ENCODE data around the gene OBP2B. TPM values are rescaled to one million over a fixed set of nuclear protein-coding genes. Genes with fewer than 3 reads are reported as not detected.
A peak's percentile ranks its signal among the peaks of the same experiment; 100 is the strongest.

OBP2B gene
- polyA plus RNA-seq, 2 of the 4 experiments (the other 2 are of a cell fraction): not detected

DNA sequence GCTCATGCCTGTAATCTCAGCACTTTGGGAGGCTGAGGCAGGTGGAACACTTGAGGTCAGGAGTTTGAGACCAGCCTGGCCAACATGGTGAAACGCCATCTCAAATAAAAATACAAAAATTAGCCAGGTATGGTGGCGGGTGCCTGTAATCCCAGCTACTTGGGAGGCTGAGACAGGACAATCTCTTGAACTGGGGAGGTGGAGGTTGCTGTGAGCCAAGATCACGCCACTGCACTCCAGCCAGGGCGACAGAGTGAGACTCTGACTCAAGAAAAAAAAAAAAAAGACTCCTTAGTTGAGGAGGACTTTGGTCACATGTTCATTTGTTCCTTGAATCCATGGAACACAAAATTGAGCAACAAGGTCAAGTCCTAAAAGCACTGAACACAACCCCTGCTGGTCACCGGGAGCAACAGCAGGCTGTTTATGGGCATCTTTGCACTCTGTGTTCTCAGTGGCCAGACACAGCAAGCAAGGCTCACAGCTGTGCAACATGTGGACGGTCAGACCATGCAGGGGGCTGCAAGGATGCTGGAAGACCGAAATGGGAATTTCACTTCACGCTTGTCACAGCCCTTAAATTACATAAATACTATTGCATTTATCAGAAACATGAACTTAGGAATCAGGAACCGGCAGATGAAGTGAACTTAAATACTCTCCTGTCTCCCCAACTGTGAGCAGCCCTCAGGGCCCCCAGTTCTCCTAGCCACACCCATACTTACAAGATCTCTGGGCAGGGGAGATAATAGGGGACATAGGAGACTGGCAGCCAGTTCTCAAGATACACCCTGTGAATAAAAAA is 48.1 kb downstream of the OBP2B start:
- ChIA-PET POLR2A (no interaction called here), CTCF (interaction anchor here (0.6 to 39.2 kb wide), 11 partner anchors 8 to 465 kb away, joined by 3 to 1284 read pairs (median 5); partner anchors contain the start of gene RALGDS)
- no peak for FAIRE-seq
- peak; percentile 83 to 94 for DNase-seq (ENCODE audit: low read depth in 1 of 2, low spot score in 1 of 2)
- Histone ChIP-seq H3K4me2 (no peak overlapping the region), H3K9me3 (no peaks in the 10 kb centered on the region), H3K4me3 (no peak overlapping the region), H3K27ac (no peak overlapping the region), H3K4me1 (peaks cover 21% of the 10 kb centered on the region)
- TF ChIP-seq ESRRA (IDR thresholded peaks at IDR 0.05; ENCODE audit: borderline replicate concordance, low read length) (peak; percentile 26; the same call in 1 of the 2 replicates), HOXA7 (CRISPR knock-in tag; IDR thresholded peaks at IDR 0.05) (no peak), EP300 (IDR thresholded peaks at IDR 0.05) (no peak), USF2 (IDR thresholded peaks at IDR 0.05) (peak; percentile 75), CBX8 (IDR thresholded peaks at IDR 0.05) (no peak), CEBPB (IDR thresholded peaks at IDR 0.05) (peak; percentile 39 to 86; a peak in 3 of 4 replicates), NR3C1 (IDR thresholded peaks at IDR 0.05) (no peak), RAD21 (conservative IDR thresholded peaks at IDR 0.05 in 1 of 2, IDR thresholded peaks at IDR 0.05 in 1 of 2) (peak in 1 of 2 experiments; percentile 33; a peak in 1 of 5 replicates), SMC3 (IDR thresholded peaks at IDR 0.05) (0 out of 3 replicates have a peak, but pooled peaks have one; percentile 12)
- TF ChIP-seq, protein P1, sequence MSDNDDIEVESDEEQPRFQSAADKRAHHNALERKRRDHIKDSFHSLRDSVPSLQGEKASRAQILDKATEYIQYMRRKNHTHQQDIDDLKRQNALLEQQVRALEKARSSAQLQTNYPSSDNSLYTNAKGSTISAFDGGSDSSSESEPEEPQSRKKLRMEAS (IDR thresholded peaks at IDR 0.05): peak; percentile 26; the same call in 1 of the 2 replicates
- TF ChIP-seq, protein P2, sequence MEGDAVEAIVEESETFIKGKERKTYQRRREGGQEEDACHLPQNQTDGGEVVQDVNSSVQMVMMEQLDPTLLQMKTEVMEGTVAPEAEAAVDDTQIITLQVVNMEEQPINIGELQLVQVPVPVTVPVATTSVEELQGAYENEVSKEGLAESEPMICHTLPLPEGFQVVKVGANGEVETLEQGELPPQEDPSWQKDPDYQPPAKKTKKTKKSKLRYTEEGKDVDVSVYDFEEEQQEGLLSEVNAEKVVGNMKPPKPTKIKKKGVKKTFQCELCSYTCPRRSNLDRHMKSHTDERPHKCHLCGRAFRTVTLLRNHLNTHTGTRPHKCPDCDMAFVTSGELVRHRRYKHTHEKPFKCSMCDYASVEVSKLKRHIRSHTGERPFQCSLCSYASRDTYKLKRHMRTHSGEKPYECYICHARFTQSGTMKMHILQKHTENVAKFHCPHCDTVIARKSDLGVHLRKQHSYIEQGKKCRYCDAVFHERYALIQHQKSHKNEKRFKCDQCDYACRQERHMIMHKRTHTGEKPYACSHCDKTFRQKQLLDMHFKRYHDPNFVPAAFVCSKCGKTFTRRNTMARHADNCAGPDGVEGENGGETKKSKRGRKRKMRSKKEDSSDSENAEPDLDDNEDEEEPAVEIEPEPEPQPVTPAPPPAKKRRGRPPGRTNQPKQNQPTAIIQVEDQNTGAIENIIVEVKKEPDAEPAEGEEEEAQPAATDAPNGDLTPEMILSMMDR (IDR thresholded peaks at IDR 0.05): peak; percentile 47
- WGBS (ENCODE audit: missing lambda C conversion rate): 38% methylated on average over 9 of the region's 9 CpGs
- ATAC-seq: peak; percentile 81 to 84

GRCh38 chr9:133158695-133159094 is 50.4 kb downstream of the OBP2B start:
- TF ChIP-seq ESRRA (IDR thresholded peaks at IDR 0.05; ENCODE audit: borderline replicate concordance, low read length) (no peak), CEBPB (IDR thresholded peaks at IDR 0.05) (no peak), MAZ (IDR thresholded peaks at IDR 0.05; ENCODE audit: borderline replicate concordance, low read depth, low read length) (no peak), TP53 (CRISPR knock-in tag; IDR thresholded peaks at IDR 0.05) (no peak), CBX8 (IDR thresholded peaks at IDR 0.05) (no peak), POLR2A (IDR thresholded peaks at IDR 0.05; ENCODE audit: low read length) (no peak), RARB (CRISPR knock-in tag; IDR thresholded peaks at IDR 0.05) (no peak), NR3C1 (IDR thresholded peaks at IDR 0.05) (no peak), EHMT2 (IDR thresholded peaks at IDR 0.05; ENCODE audit: low read depth) (no peak)
- TF ChIP-seq, protein P2 (IDR thresholded peaks at IDR 0.05): no peak
- POLR2A ChIA-PET: interaction anchor here (1.1 kb wide), 1 partner anchor 9 kb away, joined by 7 read pairs; no protein-coding TSS in a partner anchor
- ATAC-seq (no peak), DNase-seq (ENCODE audit: low read depth in 1 of 2, low spot score in 1 of 2) (no peak), FAIRE-seq (no peak)
- Histone ChIP-seq H3K4me2 (no peak overlapping the region), H3K9me3 (no peaks in the 10 kb centered on the region), H3K27ac (no peak overlapping the region), H3K4me1 (no peaks in the 10 kb centered on the region), H3K4me3 (no peak overlapping the region)
- CTCF ChIA-PET: interaction anchor here (1.0 to 39.2 kb wide), 8 partner anchors 8 to 50 kb away, joined by 3 to 1284 read pairs (median 6); partner anchors contain the start of gene RALGDS
- WGBS (ENCODE audit: missing lambda C conversion rate): 93% methylated on average over 3 of the region's 3 CpGs

Other genes with a start within 250 kb of the OBP2B start
- 0.09 TPM in 1 of 2 replicates, not detected in the other for gene GFI1B, start 230.6 kb downstream of the OBP2B start, polyA plus RNA-seq (2011; rRNA removed)
- not detected in 3 replicates for gene GFI1B, start 230.6 kb downstream of the OBP2B start, polyA plus RNA-seq (2017; fragmentation: RNase III; extraction: RNeasy Plus Mini Kit Qiagen cat#74134 plus additional on column Dnase treatment)
- 57.2 and 57.4 TPM in 2 replicates for gene GTF3C5, start 178.3 kb downstream of the OBP2B start, polyA plus RNA-seq (2011; rRNA removed)
- 77.9 to 83.9 TPM (median 80.3 TPM) in 3 replicates for gene GTF3C5, start 178.3 kb downstream of the OBP2B start, polyA plus RNA-seq (2017; fragmentation: RNase III; extraction: RNeasy Plus Mini Kit Qiagen cat#74134 plus additional on column Dnase treatment)
- gene CEL, start 147.3 kb downstream of the OBP2B start, polyA plus RNA-seq (2011; rRNA removed): 0.23 and 0.28 TPM in 2 replicates
- 0.68 to 0.87 TPM (median 0.87 TPM) in 3 replicates for gene CEL, start 147.3 kb downstream of the OBP2B start, polyA plus RNA-seq (2017; fragmentation: RNase III; extraction: RNeasy Plus Mini Kit Qiagen cat#74134 plus additional on column Dnase treatment)
- 12.1 and 14.8 TPM in 2 replicates for gene RALGDS, start 88.0 kb downstream of the OBP2B start, polyA plus RNA-seq (2011; rRNA removed)
- gene RALGDS, start 88.0 kb downstream of the OBP2B start, polyA plus RNA-seq (2017; fragmentation: RNase III; extraction: RNeasy Plus Mini Kit Qiagen cat#74134 plus additional on column Dnase treatment): 8.6 to 10.2 TPM (median 8.9 TPM) in 3 replicates
- 1.7 and 2.7 TPM in 2 replicates for gene GBGT1, start 45.3 kb downstream of the OBP2B start, polyA plus RNA-seq (2011; rRNA removed)
- gene GBGT1, start 45.3 kb downstream of the OBP2B start, polyA plus RNA-seq (2017; fragmentation: RNase III; extraction: RNeasy Plus Mini Kit Qiagen cat#74134 plus additional on column Dnase treatment): 1.5 to 2.6 TPM (median 2.4 TPM) in 3 replicates
- not detected in 2 replicates for gene ABO, start 66.0 kb upstream of the OBP2B start, polyA plus RNA-seq (2011; rRNA removed)
- not detected in 3 replicates for gene ABO, start 66.0 kb upstream of the OBP2B start, polyA plus RNA-seq (2017; fragmentation: RNase III; extraction: RNeasy Plus Mini Kit Qiagen cat#74134 plus additional on column Dnase treatment)
- gene SURF6, start 126.9 kb upstream of the OBP2B start, polyA plus RNA-seq (2011; rRNA removed): 7.1 and 10.5 TPM in 2 replicates
- gene SURF6, start 126.9 kb upstream of the OBP2B start, polyA plus RNA-seq (2017; fragmentation: RNase III; extraction: RNeasy Plus Mini Kit Qiagen cat#74134 plus additional on column Dnase treatment): 23.0 to 26.8 TPM (median 25.1 TPM) in 3 replicates
- 15.7 and 18.4 TPM in 2 replicates for gene MED22, start 138.9 kb upstream of the OBP2B start, polyA plus RNA-seq (2011; rRNA removed)
- gene MED22, start 138.9 kb upstream of the OBP2B start, polyA plus RNA-seq (2017; fragmentation: RNase III; extraction: RNeasy Plus Mini Kit Qiagen cat#74134 plus additional on column Dnase treatment): 20.4 to 22.8 TPM (median 22.0 TPM) in 3 replicates
- 2,218 and 2,405 TPM in 2 replicates for gene RPL7A, start 139.0 kb upstream of the OBP2B start, polyA plus RNA-seq (2011; rRNA removed)
- gene RPL7A, start 139.0 kb upstream of the OBP2B start, polyA plus RNA-seq (2017; fragmentation: RNase III; extraction: RNeasy Plus Mini Kit Qiagen cat#74134 plus additional on column Dnase treatment): 2,511 to 2,766 TPM (median 2,608 TPM) in 3 replicates
- gene SURF1, start 147.2 kb upstream of the OBP2B start, polyA plus RNA-seq (2011; rRNA removed): 47.5 and 63.0 TPM in 2 replicates
- 25.3 to 28.6 TPM (median 27.7 TPM) in 3 replicates for gene SURF1, start 147.2 kb upstream of the OBP2B start, polyA plus RNA-seq (2017; fragmentation: RNase III; extraction: RNeasy Plus Mini Kit Qiagen cat#74134 plus additional on column Dnase treatment)
- gene SURF2, start 147.3 kb upstream of the OBP2B start, polyA plus RNA-seq (2011; rRNA removed): 15.4 and 25.2 TPM in 2 replicates
- 34.9 to 36.9 TPM (median 35.6 TPM) in 3 replicates for gene SURF2, start 147.3 kb upstream of the OBP2B start, polyA plus RNA-seq (2017; fragmentation: RNase III; extraction: RNeasy Plus Mini Kit Qiagen cat#74134 plus additional on column Dnase treatment)
- gene SURF4, start 166.8 kb upstream of the OBP2B start, polyA plus RNA-seq (2011; rRNA removed): 169 and 174 TPM in 2 replicates
- 140 to 159 TPM (median 158 TPM) in 3 replicates for gene SURF4, start 166.8 kb upstream of the OBP2B start, polyA plus RNA-seq (2017; fragmentation: RNase III; extraction: RNeasy Plus Mini Kit Qiagen cat#74134 plus additional on column Dnase treatment)
- 1.1 and 1.6 TPM in 2 replicates for gene STKLD1, start 167.1 kb upstream of the OBP2B start, polyA plus RNA-seq (2011; rRNA removed)
- gene STKLD1, start 167.1 kb upstream of the OBP2B start, polyA plus RNA-seq (2017; fragmentation: RNase III; extraction: RNeasy Plus Mini Kit Qiagen cat#74134 plus additional on column Dnase treatment): 0.29 to 1.4 TPM (median 1.2 TPM) in 3 replicates
- gene REXO4, start 208.8 kb upstream of the OBP2B start, polyA plus RNA-seq (2011; rRNA removed): 20.6 and 25.8 TPM in 2 replicates
- gene REXO4, start 208.8 kb upstream of the OBP2B start, polyA plus RNA-seq (2017; fragmentation: RNase III; extraction: RNeasy Plus Mini Kit Qiagen cat#74134 plus additional on column Dnase treatment): 30.3 to 31.7 TPM (median 31.0 TPM) in 3 replicates
- gene ADAMTS13, start 213.1 kb upstream of the OBP2B start, polyA plus RNA-seq (2011; rRNA removed): 0.80 and 1.2 TPM in 2 replicates
- gene ADAMTS13, start 213.1 kb upstream of the OBP2B start, polyA plus RNA-seq (2017; fragmentation: RNase III; extraction: RNeasy Plus Mini Kit Qiagen cat#74134 plus additional on column Dnase treatment): 0.94 to 1.7 TPM (median 0.98 TPM) in 3 replicates